ENCODE results near the gene HERC2.
A peak's percentile ranks its signal among the peaks of the same experiment; 100 is the strongest.

HERC2 gene

GRCh38 chr15:28112962-28113361 is 209.0 kb downstream of the HERC2 start:
- no peak for DNase-seq (ENCODE audit: low read depth in 2 of 2)

GRCh38 chr15:28112101-28112760 is 209.7 kb downstream of the HERC2 start:
- no peak for DNase-seq (ENCODE audit: low read depth in 2 of 2)

- no peak for DNase-seq (ENCODE audit: low read depth in 2 of 2)
Measured at GRCh38 chr15:28111543-28111942, 210.4 kb downstream of the HERC2 start.

- no peak for DNase-seq (ENCODE audit: low read depth in 2 of 2)
Measured at GRCh38 chr15:28110481-28110881, 211.5 kb downstream of the HERC2 start.

GRCh38 chr15:28109626-28110455 is 212.1 kb downstream of the HERC2 start:
- no peak for DNase-seq (ENCODE audit: low read depth in 2 of 2)

GRCh38 chr15:28107904-28108275 is 214.1 kb downstream of the HERC2 start:
- DNase-seq (ENCODE audit: low read depth in 2 of 2), result no peak

GRCh38 chr15:28107111-28107903 is 214.7 kb downstream of the HERC2 start:
- DNase-seq (ENCODE audit: low read depth in 2 of 2), result no peak

- no peak for DNase-seq (ENCODE audit: low read depth in 2 of 2)
Measured at GRCh38 chr15:28106294-28107110, 215.5 kb downstream of the HERC2 start.

- no peak for DNase-seq (ENCODE audit: low read depth in 2 of 2)
Measured at GRCh38 chr15:28105793-28106192, 216.2 kb downstream of the HERC2 start.

- DNase-seq (ENCODE audit: low read depth in 2 of 2), result no peak
Measured at GRCh38 chr15:28105224-28105791, 216.7 kb downstream of the HERC2 start.

GRCh38 chr15:28104326-28104725 is 217.7 kb downstream of the HERC2 start:
- no peak for DNase-seq (ENCODE audit: low read depth in 2 of 2)

GRCh38 chr15:28103831-28104230 is 218.1 kb downstream of the HERC2 start:
- no peak for DNase-seq (ENCODE audit: low read depth in 2 of 2)

GRCh38 chr15:28101983-28102441 is 220.0 kb downstream of the HERC2 start:
- DNase-seq (ENCODE audit: low read depth in 2 of 2), result no peak

- DNase-seq (ENCODE audit: low read depth in 2 of 2), result no peak
Measured at GRCh38 chr15:28101201-28101600, 220.8 kb downstream of the HERC2 start.

GRCh38 chr15:28100516-28101195 is 221.3 kb downstream of the HERC2 start:
- DNase-seq (ENCODE audit: low read depth in 2 of 2), result no peak

GRCh38 chr15:28099555-28100140 is 222.3 kb downstream of the HERC2 start:
- DNase-seq (ENCODE audit: low read depth in 2 of 2), result no peak

- DNase-seq (ENCODE audit: low read depth in 2 of 2), result peak; percentile 35 to 49
Measured at GRCh38 chr15:28098766-28099554, 223.0 kb downstream of the HERC2 start, which contains the start of gene OCA2. TSS of gene OCA2 (minus strand) at chr15:28099315. CDS start at chr15:28081874, 17,441 bp downstream.

- DNase-seq (ENCODE audit: low read depth in 2 of 2), result no peak
Measured at GRCh38 chr15:28098360-28098765, 223.6 kb downstream of the HERC2 start.

- DNase-seq (ENCODE audit: low read depth in 2 of 2), result no peak
Measured at GRCh38 chr15:28097656-28098359, 224.2 kb downstream of the HERC2 start.

Data from activated CD4-positive, alpha-beta T cell treated with anti-CD3 and anti-CD28 coated beads for 24 hours (primary cell).